ENCODE results near the gene KIR2DL4.

- TF ChIP-seq PATZ1 (CRISPR knock-in tag; IDR thresholded peaks at IDR 0.05; ENCODE audit: borderline replicate concordance) (no peak), ARNTL (CRISPR knock-in tag; IDR thresholded peaks at IDR 0.05; ENCODE audit: borderline replicate concordance, low read depth) (no peak), ZFP30 (CRISPR knock-in tag; IDR thresholded peaks at IDR 0.05) (no peak), BACH2 (CRISPR knock-in tag; IDR thresholded peaks at IDR 0.05; ENCODE audit: borderline replicate concordance) (no peak), PPARA (CRISPR knock-in tag; IDR thresholded peaks at IDR 0.05; ENCODE audit: borderline replicate concordance) (no peak), CREB5 (CRISPR knock-in tag; IDR thresholded peaks at IDR 0.05; ENCODE audit: low read depth) (no peak), ZFP3 (CRISPR knock-in tag; IDR thresholded peaks at IDR 0.05) (no peak), CSDC2 (CRISPR knock-in tag; IDR thresholded peaks at IDR 0.05) (no peak)
These were observed 47.5 kb downstream of the KIR2DL4 start for GRCh38 chr19:54850930-54851329.

Data from SK-N-SH treated with all-trans-retinoic acid at 6 μM for 48 hours (cell line).